Measurements from ENCODE around the gene TIGD6.

- no peak for TF ChIP-seq TAF1 (conservative IDR thresholded peaks at IDR 0.05)
- TF ChIP-seq ZBTB33 (IDR thresholded peaks at IDR 0.05), result no peak
- TF ChIP-seq MAX (IDR thresholded peaks at IDR 0.05), result no peak
- TF ChIP-seq CTCF (IDR thresholded peaks at IDR 0.05; ENCODE audit: low read depth, low read length, missing input control), result no peak
- no peak for TF ChIP-seq ATF3 (IDR thresholded peaks at IDR 0.05)
- TF ChIP-seq RXRA (IDR thresholded peaks at IDR 0.05), result no peak
Observed at GRCh38 chr5:150015415-150015814, 15.0 kb upstream of the TIGD6 start.
